Hematopoietic multipotent progenitor cell treated with erythropoietin and hydrocortisone succinate and interleukin-3 and kit ligand, for 6 days (in vitro differentiated cells): ENCODE data around the gene ARHGAP26.
A peak's percentile ranks its signal among the peaks of the same experiment; 100 is the strongest.

Experiments
- DNase-seq: peaks from one replicate; pipeline ENCODE4 v3.0.0-alpha.2; 2015

ARHGAP26 gene

DNA sequence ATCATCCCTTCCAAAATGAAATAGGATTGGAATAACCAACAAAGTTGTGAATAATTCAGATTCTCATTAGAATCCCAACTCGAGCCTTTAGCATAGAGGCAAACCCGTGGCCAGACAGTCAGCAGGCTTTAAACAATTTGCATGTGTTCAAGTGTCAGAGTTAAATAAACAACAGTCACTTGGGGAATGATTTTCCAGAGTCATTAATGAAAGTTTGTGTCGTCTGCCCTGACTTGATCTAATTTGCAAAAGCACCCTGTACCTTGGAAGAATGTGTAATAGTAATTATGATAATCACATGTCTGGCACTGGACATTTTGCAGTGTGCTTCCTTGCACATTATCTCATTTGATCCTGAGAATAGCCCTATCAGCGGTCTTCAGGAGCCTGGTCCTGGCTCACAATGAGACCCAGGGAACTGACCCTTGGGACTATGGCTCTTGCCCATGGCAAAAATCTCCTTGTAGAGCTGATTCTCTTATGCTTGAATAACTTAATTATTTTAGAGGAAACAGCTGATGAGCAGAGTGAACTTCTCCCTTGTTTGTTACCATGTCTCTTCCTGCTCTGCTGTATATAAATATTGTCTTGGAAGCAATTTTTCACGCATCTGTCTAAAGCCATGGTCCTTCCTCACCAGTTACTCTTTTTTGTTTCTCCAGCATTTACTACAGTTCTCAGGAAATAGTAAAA, 360.6 kb downstream of the ARHGAP26 start:
- no peak for DNase-seq

DNA sequence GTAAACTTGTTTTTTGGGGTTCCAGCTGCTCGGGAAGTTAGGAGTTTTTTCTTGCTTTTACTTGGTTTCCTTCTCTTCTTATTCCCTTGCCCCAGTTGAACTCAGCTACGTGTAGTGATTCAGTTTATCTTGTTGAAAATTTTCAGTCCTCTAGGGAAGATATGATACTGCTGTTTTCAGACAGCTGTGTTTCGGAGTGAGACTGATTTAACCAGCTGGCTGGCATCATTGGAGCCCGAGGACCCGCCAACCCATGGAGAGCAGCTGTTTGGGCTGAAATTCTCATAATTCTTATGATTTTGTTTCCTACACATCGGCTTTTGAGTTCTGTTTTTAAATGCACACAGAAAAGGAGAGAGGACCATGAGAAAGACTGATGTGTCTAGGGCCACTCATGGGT, 361.8 kb downstream of the ARHGAP26 start:
- no peak for DNase-seq

DNA sequence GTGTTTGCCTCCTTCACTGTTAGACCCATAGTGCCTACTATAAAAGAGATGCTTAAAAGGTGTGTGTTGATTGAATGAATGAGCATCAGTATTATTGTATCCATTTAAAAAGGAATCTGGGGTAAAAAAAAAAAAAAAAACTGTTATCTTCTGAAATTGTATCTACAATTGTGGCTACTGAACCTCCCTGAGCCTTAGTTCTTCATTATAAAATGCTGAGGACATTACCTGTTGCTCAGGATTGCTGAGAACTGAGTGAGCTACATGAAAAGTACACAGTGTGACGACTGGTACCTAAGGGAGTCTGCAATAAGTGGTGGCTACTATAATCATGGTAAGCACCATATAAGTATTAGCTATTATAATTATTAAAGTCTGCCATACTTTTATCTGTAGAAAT, 362.6 kb downstream of the ARHGAP26 start:
- no peak for DNase-seq

DNA sequence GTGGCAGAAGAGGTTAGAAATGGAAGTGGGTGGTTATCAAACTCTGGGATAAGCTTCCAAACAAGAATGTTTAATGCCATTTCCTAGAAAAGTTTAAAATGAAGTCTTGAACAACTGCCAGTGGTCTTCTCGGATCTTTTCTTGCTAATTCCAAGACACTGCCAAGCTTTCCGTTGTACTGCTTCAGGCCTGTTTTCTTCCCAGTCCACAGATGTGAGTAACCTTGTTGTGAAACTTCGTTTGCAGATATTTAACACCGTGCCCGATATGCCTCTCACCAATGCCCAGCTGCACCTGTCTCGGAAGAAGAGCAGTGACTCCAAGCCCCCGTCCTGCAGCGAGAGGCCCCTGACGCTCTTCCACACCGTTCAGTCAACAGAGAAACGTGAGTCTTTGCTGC, 363.5 kb downstream of the ARHGAP26 start:
- no peak for DNase-seq

DNA sequence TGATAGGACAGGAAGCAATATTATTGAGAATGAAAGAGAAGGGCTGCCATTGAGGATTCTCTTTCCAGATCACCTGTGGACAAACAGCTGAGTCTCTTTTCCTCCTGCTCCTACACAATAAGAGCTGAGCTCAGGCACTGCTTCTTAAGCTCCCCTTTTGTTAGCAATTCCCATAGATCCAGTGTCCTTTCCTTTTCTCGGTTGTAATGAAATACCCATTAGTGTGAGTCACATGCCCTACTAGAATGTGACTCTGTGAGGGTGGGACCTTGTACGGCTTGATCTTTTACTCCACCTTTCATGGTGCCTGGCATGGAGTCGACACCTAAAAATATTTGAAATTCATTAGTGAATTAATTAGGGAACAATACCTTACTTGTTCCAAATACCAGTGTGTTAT, 364.1 kb downstream of the ARHGAP26 start:
- DNase-seq, result no peak

DNA sequence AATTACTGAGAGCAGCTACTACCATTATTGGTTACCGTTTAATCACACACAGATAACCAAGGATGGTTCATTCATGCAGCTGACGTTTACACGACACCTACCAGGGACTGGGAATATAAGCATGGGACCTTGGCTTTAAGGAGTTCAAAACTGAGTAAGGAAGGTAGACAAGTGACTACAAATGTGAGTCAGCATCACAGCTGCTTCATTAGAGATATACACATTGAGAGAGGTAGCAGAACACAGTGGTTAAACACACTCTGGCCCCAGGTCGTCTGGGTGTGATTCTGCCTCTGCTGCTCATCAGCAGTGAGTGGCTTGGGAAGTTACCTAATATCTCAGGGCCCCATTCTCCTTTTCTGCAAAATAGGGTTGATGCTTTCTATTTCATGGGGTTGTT, 364.7 kb downstream of the ARHGAP26 start:
- no peak for DNase-seq

DNA sequence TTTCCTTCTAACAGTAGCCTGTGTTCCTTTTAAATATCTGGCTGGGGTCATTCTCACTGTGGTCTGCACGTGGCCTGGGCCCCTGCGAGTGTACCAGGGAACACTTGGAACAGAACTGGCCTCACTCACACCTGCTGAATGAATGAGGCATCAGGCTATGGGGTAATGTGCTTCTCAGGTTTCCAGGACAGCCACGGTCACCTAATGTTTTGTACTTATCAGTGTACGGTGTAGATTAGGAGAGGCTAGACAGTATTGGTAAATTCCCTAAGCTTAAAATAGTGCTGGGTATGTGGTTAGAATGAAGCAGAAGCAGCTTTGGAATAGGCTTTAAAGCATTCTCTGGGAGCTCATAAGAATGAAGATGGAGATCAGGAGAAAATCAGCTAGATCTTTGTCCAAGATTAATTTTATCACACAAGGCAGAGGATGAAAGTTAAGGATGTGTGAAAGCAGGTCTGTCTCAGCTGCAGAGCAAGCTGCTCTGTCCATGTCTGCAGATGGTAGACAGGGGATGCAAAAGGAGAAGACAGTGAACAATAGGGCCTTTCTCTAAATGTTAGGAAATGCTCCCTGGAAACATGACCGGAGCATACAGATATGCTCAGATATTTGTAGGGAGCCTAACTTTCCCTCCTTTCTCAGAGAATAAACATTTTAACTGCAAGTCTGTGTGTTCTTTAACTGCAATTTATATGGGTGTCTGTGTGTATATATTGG, 365.8 kb downstream of the ARHGAP26 start:
- DNase-seq, result no peak

DNA sequence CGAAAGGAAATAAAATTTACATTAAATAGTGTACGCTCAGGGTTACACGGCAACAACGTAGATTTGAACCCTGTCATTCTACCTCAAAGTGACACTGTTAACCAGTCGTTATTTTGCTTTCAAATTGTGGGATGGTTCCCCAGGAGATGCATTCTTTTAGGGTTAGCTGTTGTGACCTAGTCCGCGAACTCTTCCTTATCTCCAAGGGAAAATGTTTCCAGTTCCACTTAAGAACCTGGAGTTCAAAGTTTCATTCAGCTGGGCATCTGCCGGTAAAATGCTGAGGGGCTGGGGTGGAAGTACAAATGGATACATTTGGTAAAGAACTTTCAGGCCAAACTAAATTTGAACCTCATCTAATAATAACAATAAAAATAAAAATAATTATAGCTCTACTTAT, 368.7 kb downstream of the ARHGAP26 start:
- no peak for DNase-seq

DNA sequence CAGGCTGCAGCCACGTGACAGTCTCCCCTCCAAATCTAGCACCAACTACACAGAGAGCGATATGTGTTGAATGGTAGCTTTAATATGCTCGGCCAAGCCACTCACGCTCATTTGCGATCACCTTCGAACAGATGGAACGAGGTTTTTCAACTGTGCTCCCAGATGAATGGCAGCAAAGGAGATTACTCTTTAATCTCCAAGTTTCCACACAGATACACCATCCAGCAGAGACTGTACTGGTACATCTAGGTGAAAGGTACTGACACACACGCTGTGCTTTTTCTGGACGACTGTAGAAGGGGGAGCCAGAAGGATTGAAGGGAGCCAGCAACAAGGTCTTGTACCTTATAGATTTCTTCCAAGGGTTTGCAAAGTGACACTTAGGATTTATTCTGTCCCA, 369.4 kb downstream of the ARHGAP26 start:
- no peak for DNase-seq

DNA sequence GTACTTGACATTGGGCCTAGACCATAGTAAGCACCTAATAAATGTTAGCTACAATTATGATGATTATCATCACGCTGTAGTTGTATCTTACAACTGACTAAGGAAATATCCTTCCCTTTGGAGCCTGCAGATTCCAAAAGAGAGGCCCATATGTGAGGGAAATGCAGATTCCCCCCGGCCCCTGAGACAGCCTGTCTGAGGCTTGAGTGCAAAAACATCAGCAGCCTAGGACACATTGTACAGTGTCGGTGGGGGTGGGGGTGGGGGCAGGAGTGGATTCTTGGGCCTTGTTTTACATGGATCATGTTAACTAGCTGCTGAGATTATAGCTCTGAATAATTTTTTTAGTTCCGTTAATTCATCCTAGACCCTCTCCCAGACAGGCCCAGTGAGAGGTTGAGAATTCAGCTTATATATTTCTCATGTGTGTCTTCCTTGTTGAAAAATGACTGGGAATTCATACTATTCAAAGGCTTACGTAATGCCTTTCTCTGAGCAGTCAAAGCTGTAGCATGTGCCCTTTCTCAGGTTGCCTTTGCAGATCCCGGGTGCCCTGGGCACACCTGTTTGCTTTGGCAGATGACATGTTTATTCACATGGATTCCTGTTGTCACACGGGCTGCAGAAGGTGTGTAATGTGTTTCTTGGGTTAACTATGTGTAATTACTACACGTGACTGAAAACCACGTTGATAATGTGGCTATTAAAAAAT, 370.5 kb downstream of the ARHGAP26 start:
- no peak for DNase-seq

DNA sequence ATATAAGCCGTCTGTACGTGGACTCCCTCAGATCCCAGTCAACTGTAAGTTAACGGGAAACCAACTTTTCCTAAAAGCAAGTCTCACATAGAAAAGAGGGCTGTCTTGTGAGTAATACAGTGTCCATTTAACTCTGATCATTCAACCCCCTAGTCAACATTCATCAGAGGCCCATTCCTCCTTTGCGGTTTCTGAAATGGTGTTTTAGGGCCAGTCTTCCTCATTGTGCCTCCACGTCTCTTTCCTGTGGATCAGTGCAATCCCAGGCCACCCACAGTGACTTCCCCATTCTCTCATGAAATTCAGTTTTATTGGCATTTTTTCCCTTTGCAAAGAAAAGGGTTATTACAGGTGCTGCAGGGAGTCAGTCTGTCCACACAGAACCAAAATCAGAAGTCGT, 371.5 kb downstream of the ARHGAP26 start:
- DNase-seq, result no peak

DNA sequence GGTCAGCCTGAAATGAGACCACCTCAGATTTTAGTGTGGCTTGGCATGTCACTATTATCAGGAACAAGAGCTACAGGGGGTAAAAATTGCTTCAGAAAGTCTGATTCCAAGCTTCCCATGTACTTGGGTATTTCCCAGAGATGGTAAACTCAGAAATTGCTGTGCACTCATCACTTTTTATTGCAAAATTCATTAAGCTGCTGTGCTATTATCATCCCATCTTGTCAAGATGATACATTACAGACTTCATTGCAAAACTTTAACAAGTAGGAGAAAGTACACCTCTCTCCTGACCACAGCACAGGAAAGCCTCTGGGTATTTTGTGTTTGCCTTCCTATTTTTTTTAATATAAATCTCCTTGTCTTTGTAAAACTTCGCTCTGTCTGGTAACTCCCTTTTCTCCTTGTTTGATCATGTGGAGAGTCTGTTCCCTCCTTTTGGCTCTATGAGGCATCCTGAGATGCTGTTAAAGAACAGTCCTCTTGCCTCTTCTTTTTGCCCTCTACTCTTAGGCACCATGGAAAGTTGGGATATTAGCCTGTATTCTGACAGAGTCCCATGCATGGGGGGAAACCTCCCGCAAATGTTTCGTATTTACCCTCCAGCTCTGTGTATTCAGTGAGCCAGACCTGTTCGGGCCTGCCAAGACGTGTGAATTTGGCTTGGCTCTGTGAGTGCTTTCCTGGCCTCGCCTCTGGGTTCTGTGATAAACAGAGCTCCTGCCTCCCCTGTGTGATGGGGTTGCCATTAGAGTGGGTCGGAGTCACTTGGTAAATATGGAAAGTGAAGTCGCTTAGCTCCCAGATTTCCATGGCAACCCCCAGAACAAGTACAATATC, 372.6 kb downstream of the ARHGAP26 start:
- peak; percentile 36 for DNase-seq

DNA sequence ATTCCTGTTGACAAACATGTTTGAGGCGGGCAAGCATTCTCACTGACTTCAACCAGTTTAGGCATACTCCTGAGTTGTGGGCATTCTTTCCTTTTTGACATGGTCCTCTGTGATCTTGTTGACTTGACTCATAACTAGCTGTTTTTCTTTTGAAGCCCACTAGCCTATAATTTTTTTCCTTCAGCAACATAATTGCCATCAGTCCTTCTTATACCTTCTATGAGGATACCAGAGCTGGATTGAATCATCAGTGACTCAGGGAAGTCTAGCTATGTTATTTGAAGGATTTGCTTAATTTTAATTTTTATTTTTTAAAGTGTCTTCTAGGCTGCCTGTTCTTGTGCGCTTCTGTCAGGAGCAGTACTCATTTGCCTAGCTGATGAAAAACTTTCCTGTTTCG, 373.8 kb downstream of the ARHGAP26 start:
- DNase-seq, result no peak

DNA sequence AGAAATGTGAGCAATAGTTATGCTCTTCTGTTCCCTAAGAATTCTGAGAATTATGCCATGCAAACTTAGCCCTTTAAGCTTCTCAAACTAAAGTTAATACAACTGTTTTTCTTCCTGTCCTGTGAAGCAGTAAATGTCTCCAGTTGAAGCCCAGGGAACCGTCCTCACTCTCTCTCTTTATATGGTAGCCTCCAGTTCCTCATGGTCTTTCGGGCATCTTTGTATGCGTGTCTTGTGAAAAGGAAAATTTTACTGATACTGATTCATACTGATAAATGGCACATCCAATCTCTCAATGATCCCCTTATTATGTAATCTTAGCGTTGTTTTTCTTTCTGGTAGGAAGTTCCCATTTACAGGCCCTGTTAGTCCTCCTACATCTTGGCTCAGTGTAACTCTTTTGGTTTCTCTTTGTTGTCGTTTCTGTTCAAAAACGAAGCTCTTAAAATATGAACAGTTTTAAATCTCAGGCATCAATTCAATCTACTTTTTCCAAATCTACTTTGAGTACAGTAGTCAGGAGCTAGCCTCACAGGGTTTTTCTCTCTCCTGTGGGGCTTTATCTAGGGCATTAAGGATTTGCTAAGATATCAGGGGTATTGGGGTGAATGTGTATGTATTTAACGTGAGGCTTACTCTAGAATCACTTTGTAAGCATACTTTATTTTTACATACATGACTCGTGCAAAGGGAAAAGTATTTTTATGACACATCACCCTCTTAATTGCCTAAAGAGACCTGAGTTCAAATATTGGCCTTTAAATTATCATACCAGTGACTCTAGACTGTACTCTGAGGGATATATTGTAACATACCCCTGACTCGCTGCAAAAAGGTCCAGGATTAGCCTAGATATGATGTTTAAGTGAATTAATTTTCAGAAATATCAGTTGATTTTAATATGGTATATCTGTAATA, 375.3 kb downstream of the ARHGAP26 start:
- DNase-seq, result no peak

DNA sequence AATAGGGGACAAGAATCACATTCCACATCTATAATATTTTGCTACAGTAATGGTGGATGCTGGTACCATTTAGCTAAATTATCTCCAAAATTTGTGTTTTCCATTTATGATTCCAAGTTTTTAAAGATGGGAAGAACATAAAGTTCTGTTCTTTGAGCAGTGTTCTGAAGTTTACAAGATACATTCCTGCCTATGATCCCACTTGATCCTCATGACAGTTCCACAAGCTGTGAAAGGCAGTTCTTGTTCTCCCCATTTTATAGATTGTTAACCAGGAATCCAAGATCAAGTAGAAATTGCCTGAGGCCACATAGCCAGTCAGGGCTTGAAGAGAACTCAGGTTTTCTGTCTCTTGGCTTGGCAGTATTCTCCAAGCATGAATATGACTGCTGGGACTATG, 376.0 kb downstream of the ARHGAP26 start:
- DNase-seq, result no peak

DNA sequence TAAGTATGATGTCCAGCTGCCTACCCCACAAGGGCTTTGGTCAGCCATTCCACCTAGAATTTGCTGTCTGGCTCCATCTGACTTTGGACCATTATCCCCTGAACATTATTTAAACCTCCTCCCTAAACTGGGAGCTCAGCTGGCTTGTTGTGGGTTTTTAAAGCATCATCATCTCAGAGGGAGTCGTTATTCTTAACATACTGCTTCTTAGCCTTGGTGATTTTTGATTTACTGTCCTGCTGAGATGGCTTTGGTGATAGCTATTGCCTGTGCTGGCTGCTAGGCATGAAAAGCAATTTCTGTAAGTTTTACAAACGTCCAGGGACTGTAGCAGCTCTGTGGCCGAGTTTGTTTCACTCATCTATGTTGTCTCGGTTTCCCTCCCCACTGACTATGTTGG, 377.2 kb downstream of the ARHGAP26 start:
- DNase-seq, result no peak

DNA sequence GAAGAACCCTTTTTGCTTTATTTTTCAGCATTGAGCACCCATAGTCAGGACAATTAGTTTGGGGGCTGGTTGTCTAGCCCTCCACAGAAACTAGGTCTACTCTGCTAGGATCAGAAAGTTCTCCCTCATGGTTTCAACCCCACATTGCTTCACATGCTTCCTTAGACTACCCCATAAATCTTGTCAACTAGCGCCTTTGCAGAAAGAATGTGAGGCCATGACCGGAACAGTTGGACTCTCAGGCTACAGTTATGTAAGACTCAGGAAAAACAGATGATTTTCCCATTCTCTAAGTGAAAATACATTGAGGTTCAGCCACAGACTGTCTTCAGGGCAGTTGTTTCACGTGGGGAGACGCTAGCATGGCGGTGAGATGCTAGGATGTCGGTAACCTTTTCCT, 377.7 kb downstream of the ARHGAP26 start:
- no peak for DNase-seq

DNA sequence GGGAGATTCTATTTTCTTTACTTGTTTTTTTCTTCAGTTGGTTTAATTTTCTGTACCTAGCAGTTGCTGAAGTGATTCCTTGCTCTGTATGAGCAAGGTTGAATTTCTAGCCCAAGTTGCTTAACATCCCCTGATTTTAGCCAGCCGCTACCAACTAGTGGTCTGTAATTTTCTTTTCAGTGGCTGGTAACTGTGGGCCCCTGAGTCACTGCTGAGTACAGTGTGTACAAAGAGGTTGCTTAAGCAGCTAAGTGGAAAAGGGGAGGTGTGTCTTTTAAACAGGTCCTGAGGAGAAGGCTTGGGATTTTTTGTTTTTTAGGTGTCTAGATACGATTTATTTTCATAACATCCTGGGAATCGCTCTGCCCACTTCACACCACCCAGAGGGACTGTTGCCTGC, 378.6 kb downstream of the ARHGAP26 start:
- DNase-seq, result no peak

DNA sequence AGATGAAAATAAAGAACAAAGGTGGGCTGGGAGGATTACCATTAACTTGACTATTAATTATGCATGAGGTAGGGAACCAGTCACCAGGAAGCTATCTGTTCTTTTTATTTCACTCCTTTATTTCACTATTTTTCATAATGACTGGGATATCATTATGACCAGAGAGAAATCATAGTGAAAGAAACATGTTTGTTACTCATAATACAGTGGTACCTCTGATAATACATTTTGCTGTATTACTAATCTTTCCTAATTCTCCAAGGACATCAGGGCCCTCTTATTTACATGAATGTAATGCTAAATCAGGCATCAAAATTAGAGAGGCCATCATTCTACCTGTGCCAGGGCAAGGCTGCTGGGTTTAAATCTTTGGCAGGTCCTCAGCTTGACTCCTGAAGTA, 379.6 kb downstream of the ARHGAP26 start:
- no peak for DNase-seq

DNA sequence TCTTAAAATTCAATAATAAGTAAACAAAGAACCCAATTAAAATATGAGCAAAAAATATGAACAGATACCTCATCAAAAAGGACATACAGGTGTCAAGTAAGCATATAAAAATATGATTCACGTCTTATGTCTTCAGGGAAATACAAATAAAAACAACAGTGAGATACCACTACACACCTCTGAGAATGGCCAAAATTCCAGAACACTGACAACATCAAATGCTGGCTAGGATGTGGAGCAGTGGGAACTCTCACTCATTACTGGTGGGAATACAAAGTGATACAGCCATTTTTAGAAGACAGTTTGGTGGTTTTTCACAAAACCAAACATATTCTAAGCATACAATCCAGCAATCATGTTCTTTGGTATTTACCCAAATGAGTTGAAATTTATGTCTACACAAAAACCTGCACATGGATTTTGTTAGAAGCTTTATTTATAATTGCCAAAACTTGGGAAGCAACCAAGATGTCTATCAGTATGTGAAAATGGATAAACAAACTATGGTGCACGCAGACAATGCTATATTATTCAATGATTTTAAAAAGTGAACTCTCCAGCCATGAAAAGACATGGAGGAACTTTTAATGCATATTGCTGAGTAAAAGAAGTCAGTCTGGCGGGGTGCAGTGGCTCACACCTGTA, 381.0 kb downstream of the ARHGAP26 start:
- no peak for DNase-seq

DNA sequence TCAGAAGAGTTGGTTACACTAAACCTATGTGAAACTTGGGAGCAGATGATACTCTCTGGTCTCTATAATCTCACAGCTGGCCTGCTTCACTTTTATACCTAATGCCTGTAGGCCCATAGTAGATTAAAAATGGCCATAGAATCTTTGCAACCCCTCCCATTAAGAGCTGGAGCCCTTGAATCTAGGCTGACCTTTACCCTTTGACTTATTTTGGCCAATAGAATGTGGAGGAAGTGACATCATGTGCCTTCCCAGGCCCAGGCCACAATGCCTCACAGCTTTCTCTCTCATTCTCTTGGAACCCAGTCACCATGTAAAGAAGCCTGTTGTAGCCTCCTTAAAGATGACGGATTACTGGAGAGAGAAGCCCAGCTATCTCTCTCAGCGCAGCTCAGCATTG, 382.3 kb downstream of the ARHGAP26 start:
- DNase-seq, result no peak
